Ovary (tissue), 9 donors: ENCODE measurements around the gene RRAD. TPM values are rescaled to one million over a fixed set of nuclear protein-coding genes. Genes with fewer than 3 reads are reported as not detected.

Source experiments
- DNase-seq, 5 donors: peaks; one replicate each; pipeline ENCODE4 v3.0.0-alpha.2; 2019 to 2020
- H3K27ac ChIP-seq, 2 donors: fragments of 200-600 bp; one replicate each; pipeline versions ENCODE4 v1.5.1 to v1.8.0; 2019 to 2022
- H3K27me3 ChIP-seq: fragments of 200-600 bp; one replicate; pipeline ENCODE4 v1.8.0; 2022
- H3K36me3 ChIP-seq: fragments of 200-600 bp; sonication (generic); one replicate; pipeline ENCODE4 v1.5.1; 2019
- H3K4me1 ChIP-seq: one replicate; pipeline ENCODE4 v1.8.1; 2013; ENCODE audit warnings: mild to moderate bottlenecking, moderate library complexity; ENCODE audit not compliant: insufficient read depth
- H3K4me3 ChIP-seq: fragments of 200-600 bp; sonication (generic); one replicate; pipeline ENCODE4 v1.5.1; 2017
- H3K9me3 ChIP-seq, 2 donors: fragments of 200-600 bp in 1 of 2; sonication (generic) in 1 of 2; one replicate each; pipeline versions ENCODE4 v1.5.1 to v1.8.1; 2013 to 2019; ENCODE audit warnings: mild to moderate bottlenecking in 1 of 2, moderate library complexity in 1 of 2
- CTCF ChIP-seq, 3 donors: fragments of 450-650 bp in 2 of 3; fragments of 200-600 bp in 1 of 3; IDR thresholded peaks; one replicate each; pipeline versions ENCODE4 v1.5.1 to v1.8.0; 2016 to 2022; ENCODE audit warnings: antibody characterized with exemption in 3 of 3, mild to moderate bottlenecking in 1 of 3
- EP300 ChIP-seq: sonication (generic); formaldehyde crosslinking; IDR thresholded peaks from one replicate; pipeline ENCODE4 v1.6.1; 2017; ENCODE audit warnings: antibody characterized with exemption
- POLR2A ChIP-seq: fragments of 450-650 bp; IDR thresholded peaks from one replicate; pipeline ENCODE4 v1.6.1; 2017; ENCODE audit warnings: antibody characterized with exemption, mild to moderate bottlenecking, moderate library complexity
- WGBS, 3 donors: extraction: QIAGEN DNeasy Blood & Tissue Kit in 1 of 3; methylation state at CpG; one replicate each; pipeline versions ENCODE4 v1.1.5 to v1.1.7; 2013 to 2017; 5-methylcytosine and 5-hydroxymethylcytosine counted together
- intact Hi-C, 4 donors: fragments of 100-400 bp; cut with DNase I; formaldehyde crosslinking; loops; one replicate each; pipeline versions ENCODE4 v1.11.0 to v1.15.1; 2022 to 2023
- polyA plus RNA-seq, 2 donors: library from polyadenylated mRNA; stranded (reverse); fragments of 200-250 nt in 1 of 2; fragments of 350-450 nt in 1 of 2; fragmentation: Illumina TruSeq in 1 of 2; extraction: RNeasy Lipid Tissue Mini Kit (QIAGEN cat#74804) in 1 of 2; gene quantifications; one replicate each; pipeline ENCODE4 v1.2.3, GENCODE V29; 2013 to 2014
- total RNA-seq, 7 donors: library from RNA; depleted of rRNA in 2 of 7; stranded (reverse); fragments of >200 nt in 2 of 7; fragmentation: NEBNext Ultra II Directional in 3 of 7; extraction: Animal tissue kit (Norgen Biotek cat#: 25700) in 3 of 7; gene quantifications; one replicate each; pipeline versions ENCODE4 v1.1.0 to v1.2.4, GENCODE V29; 2016 to 2023
- donor health status: DM: no; HTN: no; CAD: no; lungs with moderate emphysema.
- donor health status: DM: no; HTN: no; CAD: no.
- donor health status: Bipolar disorder and iron deficiency.
- donor health status: DM: yes; HTN: yes; CAD: no.
- donor health status: DM: no; HTN: no; CAD: no.
- donor health status: DM: yes; HTN: yes; CAD: no.

Gene RRAD
- total and polyA plus RNA-seq, 9 donors, result 2.3 to 43.1 (median 12.1) TPM

DNA sequence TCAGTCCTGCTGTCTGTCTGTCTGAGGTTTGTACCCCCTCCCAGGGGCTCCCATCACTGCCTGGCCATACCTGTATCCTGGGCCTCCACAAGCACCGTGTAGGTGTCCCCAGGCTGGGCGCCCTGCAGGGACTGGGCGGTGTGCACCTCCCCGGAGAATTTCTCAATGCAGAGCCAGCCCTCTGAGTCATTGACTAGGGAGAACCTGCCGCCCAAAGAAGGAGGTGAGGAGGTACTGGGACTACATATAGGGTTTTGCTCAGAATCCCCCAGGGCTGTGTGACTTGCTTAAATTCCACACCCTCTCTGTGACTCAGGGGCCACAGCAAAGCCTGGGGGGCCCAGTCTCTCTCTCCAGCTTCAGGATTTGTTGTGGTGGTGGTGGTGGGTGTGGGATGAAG lies 14.2 kb downstream of the RRAD start:
- DNase-seq, result no peak
- Histone ChIP-seq H3K27me3 (no peaks in the 10 kb centered on the region), H3K4me1 (peaks cover 2% of the 10 kb centered on the region), H3K4me3 (no peak overlapping the region), H3K36me3 (no peaks in the 10 kb centered on the region), H3K27ac (no peak overlapping the region), H3K9me3 (no peaks in the 10 kb centered on the region)
- intact Hi-C loops, result no loop called here
- 68 to 84% (median 80%) methylated on average over 5 of the region's 5 CpGs for WGBS, 3 donors
- TF ChIP-seq CTCF (IDR thresholded peaks at IDR 0.05), result no peak
- TF ChIP-seq EP300, result no peak
- TF ChIP-seq POLR2A, result no peak

GRCh38 chr16:66910175-66910940 lies 15.0 kb downstream of the RRAD start:
- H3K4me1 ChIP-seq, result peaks cover 8% of the 10 kb centered on the region
- no peak for DNase-seq
- intact Hi-C loops, result no loop called here
- no peak overlapping the region for H3K27ac ChIP-seq
- no peaks in the 10 kb centered on the region for H3K27me3 ChIP-seq
- H3K4me3 ChIP-seq, result no peak overlapping the region
- TF ChIP-seq EP300 (no peak), POLR2A (no peak), CTCF (IDR thresholded peaks at IDR 0.05) (no peak)
- 79 to 89% (median 84%) methylated on average over 13 to 14 of the region's 14 CpGs for WGBS, 3 donors
- H3K9me3 ChIP-seq, result no peaks in the 10 kb centered on the region
- no peaks in the 10 kb centered on the region for H3K36me3 ChIP-seq

- 92 to 96% (median 94%) methylated on average over 14 of the region's 14 CpGs for WGBS, 3 donors
- Histone ChIP-seq H3K27me3 (no peaks in the 10 kb centered on the region), H3K9me3 (no peaks in the 10 kb centered on the region), H3K4me1 (peaks cover 16% of the 10 kb centered on the region), H3K4me3 (no peak overlapping the region), H3K27ac (no peak overlapping the region), H3K36me3 (no peaks in the 10 kb centered on the region)
- intact Hi-C loops, result no loop called here
- TF ChIP-seq CTCF (IDR thresholded peaks at IDR 0.05), result no peak
- TF ChIP-seq POLR2A, result no peak
- no peak for TF ChIP-seq EP300
- DNase-seq, result no peak
Observed at GRCh38 chr16:66908762-66909559, 16.4 kb downstream of the RRAD start.

GRCh38 chr16:66908116-66908515 lies 17.2 kb downstream of the RRAD start:
- Histone ChIP-seq H3K9me3 (no peaks in the 10 kb centered on the region), H3K27ac (no peak overlapping the region)

More at GRCh38 chr16:66908116-66908515, 17.2 kb downstream of the RRAD start:
- DNase-seq, result no peak
- 89 to 95% (median 93%) methylated on average over 3 of the region's 3 CpGs for WGBS, 3 donors
- H3K27me3 ChIP-seq, result no peaks in the 10 kb centered on the region
- H3K4me1 ChIP-seq, result peaks cover 20% of the 10 kb centered on the region
- H3K36me3 ChIP-seq, result no peaks in the 10 kb centered on the region
- no peak for TF ChIP-seq EP300
- TF ChIP-seq POLR2A, result no peak
- no peak for TF ChIP-seq CTCF (IDR thresholded peaks at IDR 0.05)
- intact Hi-C loops, result no loop called here
- no peak overlapping the region for H3K4me3 ChIP-seq
